B cell (primary cell): Measurements from ENCODE around the gene FKRP. TPM values are rescaled to one million over a fixed set of nuclear protein-coding genes. Genes with fewer than 3 reads are reported as not detected.

ENCODE experiments used
- ATAC-seq: fragments of 200-7000 bp; cut with Tn5 transposase; one replicate; pipeline ENCODE4 v1.10.0; 2021; ENCODE audit warnings: low read depth, mild to moderate bottlenecking, moderate number of reproducible peaks, moderate library complexity
- CTCF ChIA-PET: fragments of 350-600 bp; sonication (Branson Sonifier 250); formaldehyde crosslinking; loops from one replicate; lab custom pipeline; 2021; ENCODE audit warnings: antibody characterized with exemption, inconsistent platforms; lab: Charles Lee
- POLR2A ChIA-PET: fragments of 350-600 bp; sonication (Branson Sonifier 250); formaldehyde crosslinking; loops from one replicate; lab custom pipeline; 2021; ENCODE audit warnings: antibody characterized with exemption; lab: Charles Lee
- DNase-seq: peaks from one replicate; pipeline ENCODE4 v3.0.0; 2013
- H2AFZ ChIP-seq: 2 replicates; pipeline ENCODE4 v1.6.1; 2012; ENCODE audit warnings: mild to moderate bottlenecking, low read depth, low read length; ENCODE audit not compliant: insufficient read depth, poor library complexity, severe bottlenecking
- H3K27ac ChIP-seq, 2 donors: 1 replicate in 1 of 2; 2 replicates in 1 of 2; pipeline ENCODE4 v1.5.1; 2012 to 2013; ENCODE audit warnings: low read length in 2 of 2, mild to moderate bottlenecking in 2 of 2, moderate library complexity in 1 of 2
- H3K27me3 ChIP-seq, 4 experiments: fragments of 200-600 bp in 1 of 4; sonication (generic) in 1 of 4; replicated peaks in 1 of 4; 1 replicate in 2 of 4; 2 replicates in 2 of 4; pipeline versions ENCODE4 v1.6.1 to v1.7.0; 2013 to 2016; ENCODE audit warnings: low read length in 3 of 4, mild to moderate bottlenecking in 2 of 4, mixed read lengths in 1 of 4, moderate library complexity in 1 of 4; ENCODE audit not compliant: insufficient read depth in 4 of 4, control insufficient read depth in 3 of 4; ENCODE audit errors: control extremely low read depth in 1 of 4
- H3K36me3 ChIP-seq, 2 experiments: replicated peaks in 1 of 2; 1 replicate in 1 of 2; 2 replicates in 1 of 2; pipeline versions ENCODE4 v1.6.1 to v1.7.1; 2013; ENCODE audit warnings: low read length in 1 of 2; ENCODE audit not compliant: insufficient read depth in 2 of 2, control insufficient read depth in 1 of 2; ENCODE audit errors: control extremely low read depth in 1 of 2, extremely low read depth in 1 of 2
- H3K4me1 ChIP-seq, 2 donors: fragments of 200-600 bp in 1 of 2; sonication (generic) in 1 of 2; 1 replicate in 1 of 2; 2 replicates in 1 of 2; pipeline versions ENCODE4 v1.5.1 to v1.6.1; 2013 to 2017; ENCODE audit warnings: low read length in 2 of 2; ENCODE audit not compliant: control insufficient read depth in 2 of 2, insufficient read depth in 2 of 2
- H3K4me2 ChIP-seq: replicated peaks from 2 replicates; pipeline ENCODE3; 2012; ENCODE audit warnings: mild to moderate bottlenecking, low read depth, low read length; ENCODE audit not compliant: poor library complexity, severe bottlenecking
- H3K4me3 ChIP-seq, 5 experiments: fragments of 200-600 bp in 1 of 5; sonication (generic) in 1 of 5; 1 replicate in 3 of 5; 2 replicates in 2 of 5; pipeline versions ENCODE4 v1.5.1 to v1.7.0; 2011 to 2016; ENCODE audit warnings: low read length in 4 of 5, mild to moderate bottlenecking in 4 of 5, low read depth in 2 of 5, control low read depth in 1 of 5, moderate library complexity in 1 of 5; ENCODE audit not compliant: insufficient read depth in 1 of 5; ENCODE audit errors: control extremely low read depth in 1 of 5, extremely low read depth in 1 of 5
- H3K79me2 ChIP-seq: fragments of 200-600 bp; sonication (generic); one replicate; pipeline ENCODE4 v1.6.0; 2016; ENCODE audit warnings: low read length; ENCODE audit not compliant: control insufficient read depth, insufficient read depth
- H3K9ac ChIP-seq: fragments of 200-600 bp; sonication (generic); 2 replicates; pipeline ENCODE4 v1.6.1; 2017; ENCODE audit warnings: mild to moderate bottlenecking, low read length, moderate library complexity
- H3K9me3 ChIP-seq, 3 donors: one replicate each; pipeline versions ENCODE4 v1.6.1 to v1.7.1; 2013; ENCODE audit warnings: low read length in 2 of 3; ENCODE audit not compliant: control insufficient read depth in 2 of 3, insufficient read depth in 1 of 3; ENCODE audit errors: control extremely low read depth in 1 of 3
- H4K20me1 ChIP-seq: 2 replicates; pipeline ENCODE4 v1.6.0; 2012; ENCODE audit warnings: mild to moderate bottlenecking, low read length; ENCODE audit not compliant: insufficient read depth, control insufficient read depth, poor library complexity, severe bottlenecking
- H3K27ac Mint-ChIP-seq: one replicate; pipeline ENCODE4 v1.8.0; 2021; ENCODE audit warnings: mixed read lengths
- H3K27me3 Mint-ChIP-seq: one replicate; pipeline ENCODE4 v1.8.0; 2021; ENCODE audit warnings: mixed read lengths
- H3K4me1 Mint-ChIP-seq: one replicate; pipeline ENCODE4 v1.8.0; 2021; ENCODE audit warnings: mixed read lengths
- H3K4me3 Mint-ChIP-seq: one replicate; pipeline ENCODE4 v1.8.0; 2021; ENCODE audit warnings: mixed read lengths
- H3K9me3 Mint-ChIP-seq: one replicate; pipeline ENCODE4 v1.8.0; 2022; ENCODE audit warnings: mixed read lengths; ENCODE audit not compliant: insufficient read depth
- EZH2 ChIP-seq: IDR thresholded peaks from 2 replicates; pipeline ENCODE4 v1.6.1; 2012; ENCODE audit warnings: borderline replicate concordance, low read depth, mild to moderate bottlenecking, moderate library complexity, low read length; ENCODE audit not compliant: insufficient read depth, poor library complexity, severe bottlenecking
- WGBS: methylation state at CpG from one replicate; pipeline ENCODE4 v1.1.5; 2013; ENCODE audit warnings: missing lambda C conversion rate; ENCODE audit not compliant: insufficient coverage; 5-methylcytosine and 5-hydroxymethylcytosine counted together
- intact Hi-C: fragments of 100-400 bp; cut with micrococcal nuclease; formaldehyde crosslinking; loops from one replicate; pipeline ENCODE4 v1.10.0; 2022
- polyA plus RNA-seq: library from polyadenylated mRNA; depleted of rRNA; stranded (reverse); fragments of >200 nt; gene quantifications from 2 replicates; pipeline ENCODE4 v1.2.3, GENCODE V29; 2012
- total RNA-seq, 2 donors: library from RNA; stranded (reverse); fragments of 120-200 nt in 1 of 2; gene quantifications; 1 replicate in 1 of 2; 2 replicates in 1 of 2; pipeline versions ENCODE4 v1.2.3 to v1.2.4, GENCODE V29; 2013 to 2022
- TF ChIP-seq, protein P1 (sequence below): fragments of 200-600 bp; IDR thresholded peaks from one replicate; pipeline ENCODE4 v1.8.0; 2022; ENCODE audit warnings: antibody characterized with exemption, mild to moderate bottlenecking

The FKRP gene
- total and polyA plus RNA-seq, 2 donors (not counting 1 experiment from before 2014, with no cell fraction given): 30.2 to 38.8 TPM

- POLR2A ChIA-PET: interaction anchor here (0.6 to 4.0 kb wide), 4 partner anchors 9 to 91 kb away, joined by 5 to 18 read pairs (median 12); no protein-coding TSS in a partner anchor
- ATAC-seq: no peak
- H3K4me1 Mint-ChIP-seq: peaks cover 37% of the 10 kb centered on the region
- DNase-seq: no peak
- H3K27me3 Mint-ChIP-seq: no peaks in the 10 kb centered on the region
- H3K27ac Mint-ChIP-seq: no peak overlapping the region
- no peak overlapping the region for H3K4me3 Mint-ChIP-seq
- Histone ChIP-seq H3K36me3 (peaks cover 0 to 92% of the 10 kb centered on the region in 2 experiments), H3K4me3 (no peak overlapping the region), H3K27ac (no peak overlapping the region), H3K4me2 (no peak overlapping the region), H3K9me3 (no peaks in the 10 kb centered on the region), H3K4me1 (peaks cover 19 to 21% of the 10 kb centered on the region in 2 donors), H3K79me2 (peaks cover 62% of the 10 kb centered on the region), H3K27me3 (no peaks in the 10 kb centered on the region), H4K20me1 (peaks cover 52% of the 10 kb centered on the region), H2AFZ (no peak overlapping the region), H3K9ac (no peak overlapping the region)
- no peak for TF ChIP-seq EZH2
- TF ChIP-seq, protein P1, sequence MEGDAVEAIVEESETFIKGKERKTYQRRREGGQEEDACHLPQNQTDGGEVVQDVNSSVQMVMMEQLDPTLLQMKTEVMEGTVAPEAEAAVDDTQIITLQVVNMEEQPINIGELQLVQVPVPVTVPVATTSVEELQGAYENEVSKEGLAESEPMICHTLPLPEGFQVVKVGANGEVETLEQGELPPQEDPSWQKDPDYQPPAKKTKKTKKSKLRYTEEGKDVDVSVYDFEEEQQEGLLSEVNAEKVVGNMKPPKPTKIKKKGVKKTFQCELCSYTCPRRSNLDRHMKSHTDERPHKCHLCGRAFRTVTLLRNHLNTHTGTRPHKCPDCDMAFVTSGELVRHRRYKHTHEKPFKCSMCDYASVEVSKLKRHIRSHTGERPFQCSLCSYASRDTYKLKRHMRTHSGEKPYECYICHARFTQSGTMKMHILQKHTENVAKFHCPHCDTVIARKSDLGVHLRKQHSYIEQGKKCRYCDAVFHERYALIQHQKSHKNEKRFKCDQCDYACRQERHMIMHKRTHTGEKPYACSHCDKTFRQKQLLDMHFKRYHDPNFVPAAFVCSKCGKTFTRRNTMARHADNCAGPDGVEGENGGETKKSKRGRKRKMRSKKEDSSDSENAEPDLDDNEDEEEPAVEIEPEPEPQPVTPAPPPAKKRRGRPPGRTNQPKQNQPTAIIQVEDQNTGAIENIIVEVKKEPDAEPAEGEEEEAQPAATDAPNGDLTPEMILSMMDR: no peak
- no peaks in the 10 kb centered on the region for H3K9me3 Mint-ChIP-seq
- intact Hi-C loops: loop anchor here (1.0 to 5.0 kb wide), 5 partner anchors 8 to 35 kb away; partner anchors contain the start of genes FKRP and STRN4
- 99% methylated on average over 10 of the region's 11 CpGs for WGBS
- CTCF ChIA-PET: interaction anchor here (0.9 to 14.9 kb wide), 17 partner anchors 9 to 198 kb away, joined by 3 to 353 read pairs (median 6); partner anchors contain the start of genes CALM3, DACT3 and PRKD2
These were observed 18.1 kb upstream of the FKRP start for GRCh38 chr19:46727757-46728156.

DNA sequence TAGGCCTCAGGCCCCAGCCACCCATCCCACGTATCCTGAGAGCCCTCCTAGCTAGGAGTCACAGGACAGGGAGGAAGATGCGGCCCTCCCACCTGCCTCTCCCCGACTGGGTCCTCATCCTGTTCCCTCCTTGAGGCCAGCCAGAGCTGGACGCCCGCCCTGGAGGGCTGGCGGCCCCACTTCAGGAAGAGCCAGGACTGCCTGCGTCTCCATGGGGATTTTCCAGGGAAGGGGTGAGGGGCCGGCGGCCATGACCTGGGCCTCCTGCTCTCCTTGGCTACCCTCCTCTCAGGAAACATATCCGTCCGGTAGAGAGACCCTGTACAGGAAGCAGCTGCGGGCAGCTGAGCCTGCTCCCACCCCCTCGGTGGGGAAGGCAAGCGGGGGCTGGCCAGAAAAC, 17.6 kb upstream of the FKRP start:
- ATAC-seq: no peak
- 56% methylated on average over 14 of the region's 14 CpGs for WGBS

More for the DNA sequence above, 17.6 kb upstream of the FKRP start:
- H3K36me3 ChIP-seq: peaks cover 0 to 92% of the 10 kb centered on the region in 2 experiments
- TF ChIP-seq, protein P1: no peak
- TF ChIP-seq EZH2: no peak
- H3K9me3 ChIP-seq: no peaks in the 10 kb centered on the region
- intact Hi-C loops: loop anchor here (1.0 to 5.0 kb wide), 5 partner anchors 9 to 36 kb away; partner anchors contain the start of genes FKRP and STRN4
- H3K4me2 ChIP-seq: peak overlapping the region; percentile 56
- H2AFZ ChIP-seq: no peak overlapping the region
- peaks cover 56% of the 10 kb centered on the region for H4K20me1 ChIP-seq
- peaks cover 15 to 17% of the 10 kb centered on the region in 2 donors for H3K4me1 ChIP-seq
- Mint-ChIP-seq H3K27me3 (no peaks in the 10 kb centered on the region), H3K4me1 (peaks cover 35% of the 10 kb centered on the region), H3K9me3 (no peaks in the 10 kb centered on the region), H3K4me3 (no peak overlapping the region), H3K27ac (no peak overlapping the region)
- no peak overlapping the region for H3K4me3 ChIP-seq
- no peak for DNase-seq
- CTCF ChIA-PET: interaction anchor here (0.5 to 14.9 kb wide), 26 partner anchors 9 to 220 kb away, joined by 3 to 353 read pairs (median 5); partner anchors contain the start of genes CALM3, DACT3 and PRKD2
- H3K79me2 ChIP-seq: peaks cover 63% of the 10 kb centered on the region
- POLR2A ChIA-PET: interaction anchor here (0.6 to 4.0 kb wide), 5 partner anchors 9 to 91 kb away, joined by 5 to 18 read pairs (median 11); partner anchors contain the start of gene PRKD2
- H3K9ac ChIP-seq: no peak overlapping the region
- no peaks in the 10 kb centered on the region for H3K27me3 ChIP-seq
- no peak overlapping the region for H3K27ac ChIP-seq
